ENCODE data around the gene LRMDA. TPM values are rescaled to one million over a fixed set of nuclear protein-coding genes. Genes with fewer than 3 reads are reported as not detected.

The LRMDA gene
- total and polyA plus RNA-seq, 2 of the 13 experiments (the other 11 are each of a cell fraction or from before 2014, with no cell fraction given): 13.4 to 22.0 TPM

DNA sequence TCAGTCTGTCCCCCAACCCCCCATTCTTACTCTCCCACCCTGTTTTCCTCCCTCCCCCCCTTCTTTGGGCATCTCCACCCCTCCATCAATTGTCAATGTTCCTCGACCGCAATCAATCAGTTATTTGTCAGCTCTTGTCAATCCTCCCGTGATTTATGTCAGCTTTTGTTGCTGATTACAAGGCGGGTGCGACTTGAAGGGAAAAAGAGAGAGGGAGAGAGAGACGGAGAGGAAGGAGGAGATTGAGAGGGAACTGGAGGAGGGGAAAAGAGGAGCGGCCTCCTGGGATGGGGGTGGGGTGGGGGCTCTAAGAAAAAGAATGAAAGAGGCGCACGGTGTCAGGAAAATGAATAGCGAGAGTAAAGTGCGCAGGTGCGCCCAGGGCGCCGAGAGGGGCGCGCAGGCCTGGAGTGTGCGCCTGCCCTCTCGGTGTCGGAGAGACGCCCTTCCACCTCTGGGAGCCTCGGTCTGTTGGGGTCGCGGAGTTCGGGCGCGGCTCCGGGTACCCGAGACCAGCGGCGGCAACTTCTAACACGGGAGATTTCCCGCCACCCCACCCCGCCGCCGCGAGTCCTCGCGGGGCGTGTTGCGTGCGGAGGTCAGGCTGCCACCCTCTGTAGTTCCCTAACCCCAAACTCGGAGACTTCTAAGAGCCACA is 28.8 kb upstream of the LRMDA start (continued):
- TF ChIP-seq HIVEP1 (CRISPR knock-in tag; IDR thresholded peaks at IDR 0.05): no peak
- TF ChIP-seq ZNF44 (CRISPR knock-in tag; IDR thresholded peaks at IDR 0.05): no peak
- TF ChIP-seq ZFY (CRISPR knock-in tag; IDR thresholded peaks at IDR 0.05): peak; percentile 61
- no peak for TF ChIP-seq ZNF138 (CRISPR knock-in tag; IDR thresholded peaks at IDR 0.05; ENCODE audit: low read depth)
- no peak for TF ChIP-seq SRY (CRISPR knock-in tag; IDR thresholded peaks at IDR 0.05)
- TF ChIP-seq, protein P1, sequence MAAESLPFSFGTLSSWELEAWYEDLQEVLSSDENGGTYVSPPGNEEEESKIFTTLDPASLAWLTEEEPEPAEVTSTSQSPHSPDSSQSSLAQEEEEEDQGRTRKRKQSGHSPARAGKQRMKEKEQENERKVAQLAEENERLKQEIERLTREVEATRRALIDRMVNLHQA (CRISPR knock-in tag; IDR thresholded peaks at IDR 0.05): no peak
- TF ChIP-seq ZNF777 (CRISPR knock-in tag; IDR thresholded peaks at IDR 0.05): no peak
- TF ChIP-seq NBN (conservative IDR thresholded peaks at IDR 0.05): no peak
- no peak for TF ChIP-seq IRF9 (CRISPR knock-in tag; IDR thresholded peaks at IDR 0.05; ENCODE audit: borderline replicate concordance)
- TF ChIP-seq ZNF280B (CRISPR knock-in tag; IDR thresholded peaks at IDR 0.05; ENCODE audit: borderline replicate concordance): no peak
- TF ChIP-seq ZMYM2 (CRISPR knock-in tag; IDR thresholded peaks at IDR 0.05): no peak
- TF ChIP-seq ZNF547 (CRISPR knock-in tag; IDR thresholded peaks at IDR 0.05): no peak
- TF ChIP-seq HNF4A (CRISPR knock-in tag; IDR thresholded peaks at IDR 0.05): no peak
- TF ChIP-seq, protein P2, sequence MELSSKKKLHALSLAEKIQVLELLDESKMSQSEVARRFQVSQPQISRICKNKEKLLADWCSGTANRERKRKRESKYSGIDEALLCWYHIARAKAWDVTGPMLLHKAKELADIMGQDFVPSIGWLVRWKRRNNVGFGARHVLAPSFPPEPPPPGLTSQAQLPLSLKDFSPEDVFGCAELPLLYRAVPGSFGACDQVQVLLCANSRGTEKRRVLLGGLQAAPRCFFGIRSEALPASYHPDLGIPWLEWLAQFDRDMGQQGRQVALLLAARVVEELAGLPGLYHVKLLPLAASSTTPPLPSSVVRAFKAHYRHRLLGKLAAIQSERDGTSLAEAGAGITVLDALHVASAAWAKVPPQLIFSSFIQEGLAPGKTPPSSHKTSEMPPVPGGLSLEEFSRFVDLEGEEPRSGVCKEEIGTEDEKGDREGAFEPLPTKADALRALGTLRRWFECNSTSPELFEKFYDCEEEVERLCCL (CRISPR knock-in tag; IDR thresholded peaks at IDR 0.05; ENCODE audit: borderline replicate concordance): 0 out of 2 replicates have a peak, but pooled peaks have one; percentile 53
- no peak for TF ChIP-seq SP4 (CRISPR knock-in tag; IDR thresholded peaks at IDR 0.05)
- TF ChIP-seq KAT2B (IDR thresholded peaks at IDR 0.05; ENCODE audit: borderline replicate concordance, low read depth, low read length): no peak
- no peak for TF ChIP-seq ZSCAN22 (CRISPR knock-in tag; IDR thresholded peaks at IDR 0.05)
- TF ChIP-seq IRF1 (CRISPR knock-in tag; IDR thresholded peaks at IDR 0.05; ENCODE audit: low read depth): no peak
- TF ChIP-seq TBX3 (IDR thresholded peaks at IDR 0.05; ENCODE audit: borderline replicate concordance): no peak
- TF ChIP-seq ZNF703 (CRISPR knock-in tag; IDR thresholded peaks at IDR 0.05; ENCODE audit: borderline replicate concordance): no peak
- TF ChIP-seq HOXA9 (CRISPR knock-in tag; IDR thresholded peaks at IDR 0.05; ENCODE audit: borderline replicate concordance): peak; percentile 96
- TF ChIP-seq ZBTB21 (CRISPR knock-in tag; IDR thresholded peaks at IDR 0.05): no peak
- 0 out of 2 replicates have a peak, but pooled peaks have one; percentile 45 for TF ChIP-seq EED (CRISPR knock-in tag; IDR thresholded peaks at IDR 0.05)
- TF ChIP-seq IKZF4 (CRISPR knock-in tag; IDR thresholded peaks at IDR 0.05; ENCODE audit: borderline replicate concordance, low read depth, not compliant biosample characterization): no peak
- TF ChIP-seq NONO (IDR thresholded peaks at IDR 0.05): no peak
- no peak for TF ChIP-seq NONO (CRISPR knock-in tag; conservative IDR thresholded peaks at IDR 0.05)
- TF ChIP-seq ARNTL (CRISPR knock-in tag; IDR thresholded peaks at IDR 0.05): peak; percentile 54

Measured in HepG2 (cell line).